SH-SY5Y (cell line): Measurements from ENCODE around the gene HMCN2.

Source experiments
- GATA2 ChIP-seq: IDR thresholded peaks from 2 replicates; pipeline ENCODE4 v1.6.1; 2011; ENCODE audit warnings: mild to moderate bottlenecking, low read depth, low read length
- GATA3 ChIP-seq: IDR thresholded peaks from 2 replicates; pipeline ENCODE4 v1.6.1; 2011; ENCODE audit warnings: low read depth, mild to moderate bottlenecking, low read length, moderate library complexity

HMCN2 gene

GRCh38 chr9:130470950-130471349, 205.4 kb downstream of the HMCN2 start:
- TF ChIP-seq GATA3: no peak
- no peak for TF ChIP-seq GATA2

- TF ChIP-seq GATA3 (no peak), GATA2 (no peak)
Observed at GRCh38 chr9:130471411-130472183, 206.0 kb downstream of the HMCN2 start.

DNA sequence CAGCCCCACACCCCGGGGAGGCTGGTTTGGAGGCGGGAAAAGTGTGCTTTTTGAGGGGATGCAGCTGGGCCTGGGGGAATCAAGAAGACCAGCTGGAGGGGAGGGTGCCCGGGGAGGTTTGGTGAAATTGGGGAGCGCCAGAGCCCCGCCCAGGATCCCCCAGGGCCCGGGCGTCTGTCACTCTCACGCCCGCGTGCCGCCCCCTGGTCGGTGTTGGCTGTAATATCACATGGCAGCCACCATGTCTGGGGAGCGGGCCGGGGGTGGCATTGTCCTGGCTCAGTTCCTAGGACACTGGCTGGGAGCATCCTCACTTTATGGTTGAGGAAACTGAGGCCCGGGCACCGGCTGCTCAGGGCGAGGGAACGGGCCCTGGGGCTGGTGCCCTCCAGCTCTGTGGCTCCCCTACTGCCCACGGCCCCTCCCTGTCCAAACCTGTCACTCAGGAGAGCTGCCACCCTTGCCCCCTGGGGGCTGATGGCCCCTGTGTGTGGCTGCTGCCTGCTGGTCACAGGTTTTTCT, 206.7 kb downstream of the HMCN2 start:
- TF ChIP-seq GATA2: no peak
- TF ChIP-seq GATA3: no peak

GRCh38 chr9:130473009-130473408, 207.4 kb downstream of the HMCN2 start:
- TF ChIP-seq GATA2 (no peak), GATA3 (no peak)

GRCh38 chr9:130473566-130473965, 208.0 kb downstream of the HMCN2 start:
- TF ChIP-seq GATA2 (no peak), GATA3 (no peak)

DNA sequence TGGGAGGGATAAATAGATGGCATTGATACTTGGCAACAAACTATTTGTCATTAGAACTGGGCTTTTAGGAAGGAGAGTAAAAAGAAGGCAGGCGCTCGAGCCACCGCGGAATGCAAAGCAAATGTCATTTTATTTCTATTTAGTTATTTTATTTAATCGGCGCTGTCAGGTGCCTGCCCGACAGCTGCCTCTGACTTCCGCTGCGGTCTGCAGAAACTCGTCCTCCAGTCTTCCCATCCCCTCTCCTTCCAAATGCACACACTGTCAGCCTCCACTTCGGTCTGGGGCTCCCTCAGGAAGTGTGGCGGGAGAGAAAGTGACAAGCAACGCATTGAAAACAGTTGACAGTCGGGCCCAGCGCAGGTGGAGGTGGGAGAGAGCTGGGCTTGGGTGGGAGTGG, 208.5 kb downstream of the HMCN2 start:
- TF ChIP-seq GATA3 (no peak), GATA2 (no peak)

DNA sequence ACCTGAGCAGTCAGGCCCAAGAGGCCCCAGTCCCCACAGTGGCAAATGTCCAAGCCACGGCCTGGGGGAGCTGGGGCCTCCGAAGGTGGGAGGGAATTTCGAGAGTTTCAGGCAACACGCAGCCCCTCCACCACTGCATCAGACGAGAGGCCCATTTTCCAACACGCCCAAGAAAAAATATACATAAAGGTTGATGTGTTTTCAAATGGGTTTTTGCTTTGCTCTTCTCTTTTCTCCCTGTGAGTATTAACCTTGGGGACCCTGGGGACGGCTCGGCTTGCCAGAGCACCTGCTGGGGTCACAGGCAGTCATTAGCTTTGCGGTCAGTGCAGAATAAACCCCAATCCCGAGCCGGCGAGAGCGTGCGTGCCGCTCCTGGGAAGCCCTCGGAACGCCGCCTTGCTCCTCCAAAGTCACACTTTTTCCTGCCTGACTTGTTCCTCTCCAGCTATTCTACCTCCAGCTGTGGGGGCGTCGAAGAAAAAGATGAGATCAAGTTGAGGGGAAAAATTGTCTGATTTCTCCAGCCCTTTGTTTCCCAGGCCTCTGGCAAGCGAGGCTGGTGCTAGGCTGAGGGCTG, 210.7 kb downstream of the HMCN2 start:
- TF ChIP-seq GATA2 (no peak), GATA3 (no peak)

GRCh38 chr9:130477564-130477963, 212.0 kb downstream of the HMCN2 start:
- TF ChIP-seq GATA3 (no peak), GATA2 (no peak)

DNA sequence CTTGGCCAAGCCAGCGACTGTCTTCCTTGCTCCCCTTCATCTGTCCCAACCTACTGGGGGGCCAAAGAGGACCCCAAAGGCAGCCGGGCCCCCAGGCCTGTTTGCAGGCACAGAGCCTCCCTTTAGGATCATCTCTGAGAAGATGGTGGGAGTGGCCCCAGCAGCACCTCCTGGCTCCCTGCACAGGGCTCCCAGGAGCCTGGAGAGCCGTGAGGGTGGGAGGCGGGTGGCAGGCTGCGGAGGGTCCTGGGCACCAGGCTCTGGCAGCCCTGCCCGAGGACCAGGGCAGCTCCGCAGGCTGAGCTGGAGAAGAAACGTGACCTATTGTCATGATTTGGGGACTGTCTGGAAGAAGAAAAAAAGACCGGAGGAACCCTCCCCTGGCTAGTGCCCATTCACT, 212.6 kb downstream of the HMCN2 start:
- TF ChIP-seq GATA3 (no peak), GATA2 (no peak)

DNA sequence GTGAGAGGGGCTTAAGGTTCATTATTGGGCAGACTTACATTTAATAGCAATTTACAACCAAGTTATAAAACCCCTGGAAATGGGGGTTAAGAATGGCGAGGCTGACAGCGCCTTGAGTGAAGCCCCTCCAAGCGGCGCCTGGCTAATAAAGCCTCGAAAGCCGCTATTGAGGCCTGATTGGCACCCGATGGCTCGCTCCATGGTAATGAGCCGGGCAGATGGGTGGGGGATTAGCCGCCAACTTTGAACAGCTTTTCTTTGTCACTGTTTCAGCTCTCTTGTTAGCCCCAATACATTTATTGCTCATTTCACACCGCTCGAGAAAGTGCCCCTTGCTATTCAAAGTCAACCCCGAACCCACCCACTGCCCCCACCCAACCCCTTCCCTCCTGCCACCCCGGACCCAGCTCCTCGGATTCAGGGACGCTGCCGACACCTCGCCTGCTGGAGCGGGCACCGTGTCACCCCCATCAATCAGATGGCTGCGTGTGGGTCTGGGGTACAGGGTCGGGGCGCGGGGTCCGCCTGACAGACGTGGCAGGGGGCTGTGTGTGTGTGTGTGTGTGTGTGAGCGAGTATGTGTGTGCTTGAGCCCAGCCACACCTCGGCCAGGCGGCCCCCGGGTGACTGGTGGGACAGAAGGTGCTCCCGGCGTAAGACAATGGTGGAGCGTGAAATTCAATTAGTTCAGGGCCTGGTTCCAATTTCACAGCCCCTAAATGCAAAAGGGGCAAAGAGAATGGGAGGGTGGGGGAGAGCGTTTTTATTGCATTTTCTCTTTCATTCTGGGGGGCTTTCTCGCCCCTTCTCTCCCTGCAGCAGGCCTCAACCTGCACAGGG, 213.4 kb downstream of the HMCN2 start:
- TF ChIP-seq GATA3 (no peak), GATA2 (no peak)

DNA sequence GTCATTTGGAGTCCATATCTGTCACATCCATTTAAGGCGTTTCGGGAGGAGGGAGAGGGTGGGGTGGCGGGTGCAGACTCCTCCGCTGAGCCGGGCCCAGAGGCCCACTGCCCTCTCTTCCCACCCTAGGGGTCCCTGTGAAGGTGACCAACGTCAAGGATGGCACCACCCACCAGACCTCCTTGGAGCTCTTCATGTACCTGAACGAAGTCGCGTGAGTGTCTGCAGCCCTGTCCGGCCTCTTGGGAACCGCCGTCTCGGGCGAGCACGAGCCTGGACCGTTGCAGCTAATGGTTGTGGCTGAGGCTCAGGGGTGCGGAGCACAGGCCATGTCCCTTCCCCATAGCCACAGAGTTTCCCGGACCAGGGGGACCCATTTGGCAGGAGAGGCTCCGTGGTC, 214.0 kb downstream of the HMCN2 start:
- no peak for TF ChIP-seq GATA2
- TF ChIP-seq GATA3: no peak

GRCh38 chr9:130480673-130481072, 215.1 kb downstream of the HMCN2 start:
- TF ChIP-seq GATA2 (no peak), GATA3 (no peak)

- TF ChIP-seq GATA2 (no peak), GATA3 (no peak)
Observed at GRCh38 chr9:130482463-130482862, 216.9 kb downstream of the HMCN2 start.

GRCh38 chr9:130483371-130483971, 217.9 kb downstream of the HMCN2 start:
- TF ChIP-seq GATA3 (no peak), GATA2 (no peak)
